ENCODE results near the gene PGP.
A peak's percentile ranks its signal among the peaks of the same experiment; 100 is the strongest.

The PGP gene

GRCh38 chr16:2194166-2194834 is 20.3 kb downstream of the PGP start:
- Histone ChIP-seq H3K9me3 (ENCODE audit: control insufficient read depth, insufficient read depth, low read length) (no peaks in the 10 kb centered on the region), H3K4me3 (ENCODE audit: low read depth, low read length) (no peak overlapping the region), H3K36me3 (ENCODE audit: control insufficient read depth, insufficient read depth, low read length) (no peaks in the 10 kb centered on the region), H3K9ac (ENCODE audit: low read depth, low read length) (no peak overlapping the region), H3K4me1 (ENCODE audit: control insufficient read depth, insufficient read depth, low read length) (no peaks in the 10 kb centered on the region), H3K27me3 (ENCODE audit: control insufficient read depth, insufficient read depth, low read length) (peaks cover 24% of the 10 kb centered on the region)

DNA sequence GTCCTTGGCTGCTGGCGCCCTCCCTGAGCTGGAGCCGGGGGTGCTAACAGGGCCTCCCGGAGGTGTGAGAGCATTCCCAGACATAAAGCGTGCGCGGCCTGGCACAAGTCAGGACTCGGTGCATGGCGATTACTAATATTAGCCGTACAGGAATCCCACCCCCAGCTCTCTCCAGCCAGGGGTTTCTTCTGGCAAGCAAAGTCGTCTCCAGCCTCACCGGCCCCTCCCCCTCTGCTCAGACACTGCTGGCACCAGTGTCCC is 23.3 kb downstream of the PGP start:
- Histone ChIP-seq H3K36me3 (ENCODE audit: control insufficient read depth, insufficient read depth, low read length) (no peaks in the 10 kb centered on the region), H3K27me3 (ENCODE audit: control insufficient read depth, insufficient read depth, low read length) (peaks cover 3% of the 10 kb centered on the region), H3K4me1 (ENCODE audit: control insufficient read depth, insufficient read depth, low read length) (no peaks in the 10 kb centered on the region), H3K4me3 (ENCODE audit: low read depth, low read length) (no peak overlapping the region), H3K9me3 (ENCODE audit: control insufficient read depth, insufficient read depth, low read length) (no peaks in the 10 kb centered on the region), H3K9ac (ENCODE audit: low read depth, low read length) (no peak overlapping the region)

- Histone ChIP-seq H3K36me3 (ENCODE audit: control insufficient read depth, insufficient read depth, low read length) (no peaks in the 10 kb centered on the region), H3K4me1 (ENCODE audit: control insufficient read depth, insufficient read depth, low read length) (no peaks in the 10 kb centered on the region), H3K27me3 (ENCODE audit: control insufficient read depth, insufficient read depth, low read length) (peaks cover 3% of the 10 kb centered on the region), H3K4me3 (ENCODE audit: low read depth, low read length) (no peak overlapping the region), H3K9me3 (ENCODE audit: control insufficient read depth, insufficient read depth, low read length) (no peaks in the 10 kb centered on the region), H3K9ac (ENCODE audit: low read depth, low read length) (peak overlapping the region; percentile 47)
These were observed 23.8 kb downstream of the PGP start for GRCh38 chr16:2190659-2191445.

DNA sequence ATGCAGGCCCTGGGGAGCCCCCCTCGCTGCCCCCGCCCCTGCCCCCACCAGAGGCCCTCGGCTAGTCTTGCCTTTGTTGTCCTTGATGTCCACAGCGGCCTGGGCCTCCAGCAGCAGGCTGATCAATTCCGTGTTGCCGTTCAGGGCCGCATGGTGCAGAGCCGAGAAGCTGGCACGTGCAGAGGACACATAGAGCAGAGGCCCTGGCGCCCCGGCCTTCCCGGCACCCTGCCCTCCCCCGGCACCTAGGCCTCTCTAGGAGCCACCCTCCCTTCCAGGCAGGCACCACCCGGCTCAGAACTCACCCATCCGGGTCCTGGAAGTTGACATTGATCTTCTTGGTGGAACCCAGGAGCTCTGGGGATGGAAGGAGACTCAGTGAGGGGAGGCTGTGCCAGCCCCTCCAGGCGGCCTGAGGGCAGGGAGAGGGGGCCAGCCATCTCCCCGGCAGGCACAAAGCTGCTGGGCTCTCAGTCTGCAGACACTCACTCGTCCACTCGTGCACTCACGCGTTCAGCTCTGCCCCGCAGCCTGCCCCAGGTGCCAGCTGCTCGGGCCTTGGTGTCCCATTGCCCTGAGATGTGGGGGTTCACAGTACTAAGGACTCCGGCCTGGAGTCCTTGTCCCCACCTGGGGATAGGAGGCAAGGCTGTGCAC is 24.5 kb downstream of the PGP start:
- H3K9ac ChIP-seq (ENCODE audit: low read depth, low read length) = peak overlapping the region; percentile 47
- no peaks in the 10 kb centered on the region for H3K36me3 ChIP-seq (ENCODE audit: control insufficient read depth, insufficient read depth, low read length)
- H3K4me1 ChIP-seq (ENCODE audit: control insufficient read depth, insufficient read depth, low read length) = no peaks in the 10 kb centered on the region
- no peaks in the 10 kb centered on the region for H3K27me3 ChIP-seq (ENCODE audit: control insufficient read depth, insufficient read depth, low read length)
- H3K9me3 ChIP-seq (ENCODE audit: control insufficient read depth, insufficient read depth, low read length) = no peaks in the 10 kb centered on the region
- H3K4me3 ChIP-seq (ENCODE audit: low read depth, low read length) = no peak overlapping the region

DNA sequence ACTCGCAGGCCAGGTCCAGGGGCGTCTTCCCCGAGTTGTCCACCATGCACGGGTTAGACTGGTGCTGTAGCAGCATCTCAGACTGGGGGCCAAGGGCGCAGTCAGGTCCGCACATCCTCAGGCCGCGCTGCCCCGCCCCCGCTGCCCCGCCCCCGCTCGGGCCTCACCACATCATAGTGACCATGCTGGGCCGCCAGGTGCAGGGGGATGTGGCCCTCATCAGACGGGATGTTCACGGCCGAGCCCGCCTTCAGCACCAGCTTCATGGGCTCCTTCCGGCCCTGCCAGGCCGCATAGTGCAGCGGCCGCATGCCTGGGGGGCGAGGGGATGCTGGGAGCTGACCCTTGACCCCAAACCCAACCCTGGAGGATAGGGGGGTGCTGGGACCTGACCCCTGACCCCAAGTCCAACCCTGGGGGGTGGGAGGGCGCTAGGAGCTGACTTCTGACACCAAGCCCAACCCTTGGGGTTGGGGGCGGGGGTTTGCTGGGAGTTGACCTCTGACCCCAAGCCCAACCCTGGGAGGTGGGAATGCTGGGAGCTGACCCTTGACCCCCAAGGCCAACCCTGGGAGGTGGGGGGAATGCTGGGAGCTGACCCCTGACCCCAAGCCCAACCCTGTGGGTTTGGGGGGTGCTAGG is 25.3 kb downstream of the PGP start:
- H3K36me3 ChIP-seq (ENCODE audit: control insufficient read depth, insufficient read depth, low read length) = no peaks in the 10 kb centered on the region
- no peaks in the 10 kb centered on the region for H3K9me3 ChIP-seq (ENCODE audit: control insufficient read depth, insufficient read depth, low read length)
- no peaks in the 10 kb centered on the region for H3K27me3 ChIP-seq (ENCODE audit: control insufficient read depth, insufficient read depth, low read length)
- H3K9ac ChIP-seq (ENCODE audit: low read depth, low read length) = no peak overlapping the region
- H3K4me1 ChIP-seq (ENCODE audit: control insufficient read depth, insufficient read depth, low read length) = no peaks in the 10 kb centered on the region
- H3K4me3 ChIP-seq (ENCODE audit: low read depth, low read length) = no peak overlapping the region

DNA sequence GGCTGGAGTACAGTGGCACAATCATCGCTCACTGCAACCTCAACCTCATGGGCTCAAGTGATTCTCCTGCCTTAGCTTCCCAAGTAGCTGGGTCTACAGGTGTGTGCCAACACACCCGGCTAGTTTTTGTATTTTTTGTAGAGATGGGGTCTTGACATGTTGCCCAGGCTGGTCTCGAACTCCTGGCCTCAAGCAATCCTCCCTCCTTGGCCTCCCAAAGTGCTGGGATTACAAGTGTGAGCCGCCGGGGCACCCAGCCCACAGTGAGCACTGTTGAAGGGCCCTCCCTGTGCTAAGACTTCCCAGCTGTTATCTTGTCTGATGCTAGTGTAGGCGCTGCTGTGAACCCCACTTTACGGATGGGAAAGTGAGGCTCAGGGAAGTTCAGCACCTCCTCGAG is 26.2 kb downstream of the PGP start:
- H3K4me3 ChIP-seq (ENCODE audit: low read depth, low read length) = no peak overlapping the region
- no peaks in the 10 kb centered on the region for H3K4me1 ChIP-seq (ENCODE audit: control insufficient read depth, insufficient read depth, low read length)

DNA sequence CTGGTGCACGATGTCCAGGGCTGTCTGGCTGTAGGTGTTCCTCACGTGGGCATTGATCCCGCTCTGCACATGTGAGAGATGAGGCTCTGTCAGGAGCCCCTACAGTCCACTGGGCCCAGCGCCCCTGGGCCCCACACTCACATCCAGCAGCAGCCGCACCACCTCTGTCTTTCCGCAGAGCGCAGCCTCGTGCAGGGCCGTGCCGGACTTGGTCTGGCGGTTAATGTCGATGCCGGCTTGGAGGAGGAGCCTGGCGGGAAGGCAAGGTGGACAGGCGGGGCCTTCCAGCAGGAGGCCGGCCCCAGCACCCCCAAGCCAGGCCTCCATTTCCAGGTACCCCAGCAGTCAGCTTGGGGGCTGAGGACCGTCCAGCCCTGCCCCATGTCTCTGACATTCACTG is 27.4 kb downstream of the PGP start:
- no peaks in the 10 kb centered on the region for H3K27me3 ChIP-seq (ENCODE audit: control insufficient read depth, insufficient read depth, low read length)
- no peaks in the 10 kb centered on the region for H3K4me1 ChIP-seq (ENCODE audit: control insufficient read depth, insufficient read depth, low read length)
- H3K4me3 ChIP-seq (ENCODE audit: low read depth, low read length) = no peak overlapping the region
- H3K9ac ChIP-seq (ENCODE audit: low read depth, low read length) = no peak overlapping the region
- H3K36me3 ChIP-seq (ENCODE audit: control insufficient read depth, insufficient read depth, low read length) = peaks cover 3% of the 10 kb centered on the region
- no peaks in the 10 kb centered on the region for H3K9me3 ChIP-seq (ENCODE audit: control insufficient read depth, insufficient read depth, low read length)

More for the DNA sequence above, 26.2 kb downstream of the PGP start:
- Histone ChIP-seq H3K27me3 (ENCODE audit: control insufficient read depth, insufficient read depth, low read length) (no peaks in the 10 kb centered on the region), H3K9ac (ENCODE audit: low read depth, low read length) (no peak overlapping the region), H3K36me3 (ENCODE audit: control insufficient read depth, insufficient read depth, low read length) (no peaks in the 10 kb centered on the region), H3K9me3 (ENCODE audit: control insufficient read depth, insufficient read depth, low read length) (no peaks in the 10 kb centered on the region)

- Histone ChIP-seq H3K9ac (ENCODE audit: low read depth, low read length) (no peak overlapping the region), H3K36me3 (ENCODE audit: control insufficient read depth, insufficient read depth, low read length) (peaks cover 3% of the 10 kb centered on the region), H3K4me3 (ENCODE audit: low read depth, low read length) (no peak overlapping the region), H3K4me1 (ENCODE audit: control insufficient read depth, insufficient read depth, low read length) (no peaks in the 10 kb centered on the region), H3K27me3 (ENCODE audit: control insufficient read depth, insufficient read depth, low read length) (no peaks in the 10 kb centered on the region), H3K9me3 (ENCODE audit: control insufficient read depth, insufficient read depth, low read length) (no peaks in the 10 kb centered on the region)
These were observed 28.1 kb downstream of the PGP start for GRCh38 chr16:2186505-2186904.

- no peak overlapping the region for H3K9ac ChIP-seq (ENCODE audit: low read depth, low read length)
- H3K4me1 ChIP-seq (ENCODE audit: control insufficient read depth, insufficient read depth, low read length) = no peaks in the 10 kb centered on the region
- peaks cover 3% of the 10 kb centered on the region for H3K36me3 ChIP-seq (ENCODE audit: control insufficient read depth, insufficient read depth, low read length)
- no peaks in the 10 kb centered on the region for H3K27me3 ChIP-seq (ENCODE audit: control insufficient read depth, insufficient read depth, low read length)
- no peak overlapping the region for H3K4me3 ChIP-seq (ENCODE audit: low read depth, low read length)
- H3K9me3 ChIP-seq (ENCODE audit: control insufficient read depth, insufficient read depth, low read length) = no peaks in the 10 kb centered on the region
These were observed 28.6 kb downstream of the PGP start for GRCh38 chr16:2186064-2186463.

GRCh38 chr16:2184962-2185361 is 29.7 kb downstream of the PGP start:
- no peak overlapping the region for H3K9ac ChIP-seq (ENCODE audit: low read depth, low read length)
- H3K4me1 ChIP-seq (ENCODE audit: control insufficient read depth, insufficient read depth, low read length) = no peaks in the 10 kb centered on the region
- no peak overlapping the region for H3K4me3 ChIP-seq (ENCODE audit: low read depth, low read length)
- H3K27me3 ChIP-seq (ENCODE audit: control insufficient read depth, insufficient read depth, low read length) = no peaks in the 10 kb centered on the region
- no peaks in the 10 kb centered on the region for H3K9me3 ChIP-seq (ENCODE audit: control insufficient read depth, insufficient read depth, low read length)
- peaks cover 3% of the 10 kb centered on the region for H3K36me3 ChIP-seq (ENCODE audit: control insufficient read depth, insufficient read depth, low read length)

DNA sequence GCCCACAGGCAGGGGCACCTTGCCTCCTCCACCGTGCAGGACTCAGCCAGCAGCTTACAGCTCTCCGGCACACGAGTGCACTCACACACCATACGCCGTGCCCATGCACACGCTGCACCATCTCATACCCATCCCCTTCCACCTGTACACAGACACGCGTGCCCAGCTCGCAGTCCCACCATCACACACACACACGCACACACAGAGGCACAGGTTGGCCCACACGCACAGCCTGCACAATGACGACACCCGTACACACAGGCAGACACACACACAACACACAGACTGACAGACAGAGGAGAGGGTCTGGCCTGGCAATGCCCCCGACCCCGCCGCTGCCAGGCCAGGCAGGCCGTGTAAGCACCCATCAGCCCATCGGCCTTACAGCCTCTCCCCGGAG is 30.3 kb downstream of the PGP start:
- no peak overlapping the region for H3K4me3 ChIP-seq (ENCODE audit: low read depth, low read length)
- H3K27me3 ChIP-seq (ENCODE audit: control insufficient read depth, insufficient read depth, low read length) = no peaks in the 10 kb centered on the region
- H3K9ac ChIP-seq (ENCODE audit: low read depth, low read length) = no peak overlapping the region
- H3K4me1 ChIP-seq (ENCODE audit: control insufficient read depth, insufficient read depth, low read length) = no peaks in the 10 kb centered on the region
- no peaks in the 10 kb centered on the region for H3K9me3 ChIP-seq (ENCODE audit: control insufficient read depth, insufficient read depth, low read length)
- H3K36me3 ChIP-seq (ENCODE audit: control insufficient read depth, insufficient read depth, low read length) = peaks cover 3% of the 10 kb centered on the region

Data from iPS-15b (cell line).